GM12878 (cell line): Measurements from ENCODE around the gene HACE1. TPM values are rescaled to one million over a fixed set of nuclear protein-coding genes. Genes with fewer than 3 reads are reported as not detected.

Experiments used
- ATAC-seq: fragments of 200-7000 bp; cut with Tn5 transposase; 3 replicates; pipeline ENCODE4 v1.9.1; 2020; ENCODE audit warnings: mild to moderate bottlenecking, moderate library complexity
- BruUV-seq: library from RNA; stranded (reverse); fragments of 400-500 nt; replicated peaks from 2 replicates; lab custom pipeline; 2021; lab: Mats Ljungman, UMichigan
- CTCF ChIA-PET: fragments of 300-600 bp; sonication (Branson Sonifier 250); formaldehyde crosslinking; extraction: SDS; loops from one replicate; lab custom pipeline; 2021; ENCODE audit warnings: inconsistent platforms; lab: Yijun Ruan, JAX
- POLR2A ChIA-PET: fragments of 350-600 bp; formaldehyde crosslinking; extraction: SDS; loops from one replicate; lab custom pipeline; 2021; ENCODE audit warnings: inconsistent platforms; lab: Charles Lee
- RAD21 ChIA-PET: fragments of 300-600 bp; sonication (Branson Sonifier 250); formaldehyde crosslinking; loops from one replicate; lab custom pipeline; 2023; ENCODE audit warnings: antibody characterized with exemption; ENCODE audit not compliant: unreplicated experiment; lab: Charles Lee
- SMC1A ChIA-PET: fragments of 300-600 bp; sonication (Branson Sonifier 250); formaldehyde crosslinking; loops from one replicate; lab custom pipeline; 2023; ENCODE audit not compliant: unreplicated experiment, uncharacterized antibody; lab: Charles Lee
- DNase-seq: peaks from one replicate; pipeline ENCODE4 v3.0.0-alpha.2; 2011; ENCODE audit warnings: low read depth, low spot score
- FAIRE-seq: peaks from 3 replicates; lab custom pipeline; 2011; peaks lifted over from hg19 to GRCh38; lab: Jason Lieb, UNC
- H2AFZ ChIP-seq: 2 replicates; pipeline ENCODE4 v1.6.0; 2011; ENCODE audit warnings: low read depth, low read length, control low read depth; ENCODE audit not compliant: control insufficient read depth
- H3K27ac ChIP-seq: 2 replicates; pipeline ENCODE4 v1.5.1; 2011; ENCODE audit warnings: control low read depth; ENCODE audit not compliant: control insufficient read depth, insufficient read depth
- H3K27me3 ChIP-seq, 2 experiments: replicated peaks in 1 of 2; 2 replicates each; pipeline versions ENCODE4 v1.6.0 to v1.6.1; 2011; ENCODE audit warnings: low read length in 1 of 2; ENCODE audit not compliant: control insufficient read depth in 2 of 2, insufficient read depth in 2 of 2
- H3K36me3 ChIP-seq, 2 experiments: 2 replicates each; pipeline ENCODE4 v1.5.1; 2011; ENCODE audit warnings: low read length in 1 of 2; ENCODE audit not compliant: control insufficient read depth in 2 of 2, insufficient read depth in 2 of 2
- H3K4me1 ChIP-seq: 2 replicates; pipeline ENCODE4 v1.6.1; 2011; ENCODE audit warnings: mild to moderate bottlenecking, low read length, moderate library complexity, mixed read lengths; ENCODE audit not compliant: control insufficient read depth, insufficient read depth
- H3K4me2 ChIP-seq: 2 replicates; pipeline ENCODE4 v1.6.0; 2011; ENCODE audit warnings: control low read depth; ENCODE audit not compliant: control insufficient read depth, insufficient read depth
- H3K4me3 ChIP-seq: fragments of 200-600 bp; sonication (generic); 2 replicates; pipeline ENCODE4 v1.5.1; 2016
- H3K79me2 ChIP-seq: 2 replicates; pipeline ENCODE4 v1.6.0; 2011; ENCODE audit warnings: low read length; ENCODE audit not compliant: control insufficient read depth, insufficient read depth
- H3K9ac ChIP-seq: 2 replicates; pipeline ENCODE4 v1.8.0; 2011; ENCODE audit warnings: low read length, control low read depth, mixed read lengths; ENCODE audit not compliant: control insufficient read depth, insufficient read depth
- H3K9me3 ChIP-seq: replicated peaks from 3 replicates; pipeline ENCODE4 v1.5.1; 2011; ENCODE audit warnings: mild to moderate bottlenecking, low read length; ENCODE audit not compliant: control insufficient read depth, insufficient read depth
- H4K20me1 ChIP-seq: 2 replicates; pipeline ENCODE4 v1.6.0; 2011; ENCODE audit not compliant: control insufficient read depth, insufficient read depth
- ATF3 ChIP-seq: IDR thresholded peaks from 2 replicates; pipeline ENCODE4 v1.6.1; 2011; ENCODE audit warnings: low read depth, mild to moderate bottlenecking, low read length, moderate library complexity, borderline replicate concordance; ENCODE audit errors: extremely low read depth
- E2F8 ChIP-seq: fragments of 450-650 bp; IDR thresholded peaks from 2 replicates; pipeline ENCODE4 v1.6.1; 2018; ENCODE audit warnings: mild to moderate bottlenecking, low read depth, moderate library complexity; ENCODE audit not compliant: partially characterized antibody
- EP300 ChIP-seq, 2 experiments: fragments of 150-350 bp in 1 of 2; IDR thresholded peaks; 2 replicates each; pipeline ENCODE4 v1.6.1; 2011 to 2012; ENCODE audit warnings: low read depth in 2 of 2, low read length in 2 of 2, borderline replicate concordance in 1 of 2, improper control_type of control experiment in 1 of 2, inconsistent platforms in 1 of 2; ENCODE audit not compliant: control insufficient read depth in 1 of 2
- KAT2A ChIP-seq: conservative IDR thresholded peaks from 2 replicates; pipeline ENCODE4 v1.6.1; 2011; ENCODE audit warnings: low read depth, low read length; ENCODE audit not compliant: control insufficient read depth
- MEF2B ChIP-seq: fragments of 450-650 bp; IDR thresholded peaks from 2 replicates; pipeline ENCODE4 v1.6.1; 2018; ENCODE audit warnings: mild to moderate bottlenecking, moderate library complexity; ENCODE audit not compliant: partially characterized antibody, poor library complexity, severe bottlenecking
- PAX8 ChIP-seq: fragments of 450-650 bp; IDR thresholded peaks from 2 replicates; pipeline ENCODE4 v1.6.1; 2017; ENCODE audit warnings: mild to moderate bottlenecking, moderate library complexity
- SPI1 ChIP-seq: IDR thresholded peaks from 2 replicates; pipeline ENCODE4 v1.6.1; 2011; ENCODE audit warnings: low read depth, mild to moderate bottlenecking, low read length, moderate library complexity, borderline replicate concordance; ENCODE audit not compliant: insufficient read depth
- TBL1XR1 ChIP-seq: IDR thresholded peaks from 2 replicates; pipeline ENCODE4 v1.6.1; 2012; ENCODE audit warnings: low read depth, low read length, improper control_type of control experiment
- WGBS: methylation state at CpG from one replicate; pipeline ENCODE4 v1.1.6; 2016; ENCODE audit warnings: low lambda C conversion rate; ENCODE audit not compliant: insufficient replicate concordance, insufficient coverage; ENCODE audit errors: missing lambda C conversion rate; 5-methylcytosine and 5-hydroxymethylcytosine counted together
- in situ Hi-C: fragments of 300-500 bp; cut with MboI; formaldehyde crosslinking; loops from 9 replicates; pipeline ENCODE4 v1.14.3; 2018; ENCODE audit warnings: mixed read lengths
- intact Hi-C: fragments of 100-400 bp; cut with micrococcal nuclease; formaldehyde crosslinking; loops from one replicate; pipeline ENCODE4 v1.14.2; 2022; ENCODE audit not compliant: unreplicated experiment
- polyA plus RNA-seq, 11 experiments: library from polyadenylated mRNA; depleted of rRNA in 4 of 11; unstranded in 6 of 11; stranded (reverse) in 5 of 11; fragments of >200 nt; fragmentation: Nextera tagmentation in 4 of 11; fragmentation: Illumina TruSeq in 1 of 11; extraction: Ambion mirVana in 4 of 11; extraction: Trizol in 1 of 11; gene quantifications; 1 replicate in 1 of 11; 2 replicates in 10 of 11; pipeline versions ENCODE4 v1.2.1 to v1.2.3, GENCODE V29; 2011 to 2016; ENCODE audit warnings: inconsistent platforms in 2 of 11, missing spikeins in 2 of 11, low read depth in 1 of 11
- total RNA-seq, 4 experiments: library from RNA; depleted of rRNA in 3 of 4; stranded (reverse); fragments of >200 nt in 3 of 4; fragmentation: Illumina TruSeq in 1 of 4; extraction: Trizol in 1 of 4; gene quantifications; 2 replicates each; pipeline versions ENCODE4 v1.2.1 to v1.2.3, GENCODE V29; 2013 to 2021

The HACE1 gene
- total and polyA plus RNA-seq, 10 of the 15 experiments (the other 5 are each of a cell fraction or from before 2014, with no cell fraction given): 1.6 to 16.9 (median 5.6) TPM

GRCh38 chr6:104881964-104882668 is 22.4 kb upstream of the HACE1 start:
- Histone ChIP-seq H3K27me3 (no peaks in the 10 kb centered on the region), H3K4me1 (no peaks in the 10 kb centered on the region), H3K79me2 (no peaks in the 10 kb centered on the region), H2AFZ (no peak overlapping the region), H3K9me3 (no peaks in the 10 kb centered on the region), H3K36me3 (no peaks in the 10 kb centered on the region)
- BruUV-seq: no TSS peak
- TF ChIP-seq EP300 (IDR thresholded peaks at IDR 0.05; ENCODE audit: borderline replicate concordance in 1 of 2, control insufficient read depth in 1 of 2, low read depth in 2 of 2, low read length in 2 of 2) (no peak), SPI1 (no peak), MEF2B (no peak), KAT2A (no peak), TBL1XR1 (no peak), E2F8 (no peak), ATF3 (no peak), PAX8 (no peak)
- TF ChIP-seq, all 136 proteins: peak for 0
- RAD21 ChIA-PET: no interaction called here
- ATAC-seq: no peak
- H3K4me3 ChIP-seq: no peak overlapping the region
- H3K4me2 ChIP-seq: no peak overlapping the region
- no peak overlapping the region for H3K27ac ChIP-seq
- WGBS: 7% methylated on average over 3 of the region's 3 CpGs
- SMC1A ChIA-PET: no interaction called here
- POLR2A ChIA-PET: no interaction called here
- intact Hi-C loops (no loop called here), in situ Hi-C loops (no loop called here)
- CTCF ChIA-PET: no interaction called here
- DNase-seq: no peak
- no peaks in the 10 kb centered on the region for H4K20me1 ChIP-seq
- no peak for FAIRE-seq
- no peak overlapping the region for H3K9ac ChIP-seq
